ENCODE data around the gene SPTB. TPM values are rescaled to one million over a fixed set of nuclear protein-coding genes. Genes with fewer than 3 reads are reported as not detected.
A peak's percentile ranks its signal among the peaks of the same experiment; 100 is the strongest.

SPTB gene
- total RNA-seq: 0.04 and 0.10 TPM in 2 replicates

DNA sequence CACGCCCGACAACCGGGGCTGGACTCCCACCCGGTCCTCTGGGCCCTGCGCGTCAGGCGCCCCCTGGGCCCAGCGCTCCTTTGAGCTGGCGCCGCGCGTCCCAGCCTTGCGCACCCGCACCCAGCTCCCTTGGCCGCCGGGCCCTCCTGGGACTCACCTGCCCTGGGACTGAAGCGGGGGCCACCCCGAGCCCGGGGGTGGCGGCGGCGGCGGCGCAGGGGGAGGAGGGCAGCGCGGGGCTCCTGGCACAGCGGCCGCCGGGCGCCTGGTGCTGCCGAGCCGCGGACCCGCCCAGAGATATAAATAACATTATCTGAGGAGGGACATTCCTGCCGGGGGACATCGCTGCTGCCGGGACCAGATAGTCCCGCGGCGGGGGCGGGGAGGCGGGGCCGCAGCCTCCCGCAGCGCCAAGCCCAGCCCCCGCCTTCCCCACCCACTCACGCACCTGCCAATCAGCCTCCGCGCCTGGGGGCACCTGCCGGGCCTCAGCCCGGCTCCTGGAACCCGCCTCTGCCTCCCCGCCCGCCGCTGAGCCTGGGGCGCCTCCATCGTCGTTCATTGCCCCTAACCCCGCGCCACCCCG is at the start of gene SPTB:
Gene SPTB (minus strand): TSS at position 273 of the 586 bp plus-strand sequence. CDS start 56,813 bp downstream, outside the sequence.
- CTCF ChIA-PET: interaction anchor here (1.0 to 7.1 kb wide), 2 partner anchors 12 to 35 kb away, joined by 3 to 45 read pairs; partner anchors contain the start of gene CHURC1
- POLR2A ChIA-PET: interaction anchor here (0.6 to 2.3 kb wide), 2 partner anchors 35 to 533 kb away, joined by 7 to 8 read pairs; partner anchors contain the start of genes CHURC1 and FUT8
- Mint-ChIP-seq H3K36me3 (ENCODE audit: low read depth) (no peaks in the 10 kb centered on the region), H3K4me1 (peaks cover 8% of the 10 kb centered on the region), H3K4me3 (peak within 1 kb of the TSS; percentile 83), H3K9me3 (no peaks in the 10 kb centered on the region), H3K27me3 (peaks cover 40% of the 10 kb centered on the region), H3K27ac (no peak within 1 kb of the TSS)
- DNase-seq: peak; percentile 38
- intact Hi-C loops (cut with micrococcal nuclease): no loop called here
- ATAC-seq (ENCODE audit: low read depth): peak; percentile 80
- TF ChIP-seq, protein P1, sequence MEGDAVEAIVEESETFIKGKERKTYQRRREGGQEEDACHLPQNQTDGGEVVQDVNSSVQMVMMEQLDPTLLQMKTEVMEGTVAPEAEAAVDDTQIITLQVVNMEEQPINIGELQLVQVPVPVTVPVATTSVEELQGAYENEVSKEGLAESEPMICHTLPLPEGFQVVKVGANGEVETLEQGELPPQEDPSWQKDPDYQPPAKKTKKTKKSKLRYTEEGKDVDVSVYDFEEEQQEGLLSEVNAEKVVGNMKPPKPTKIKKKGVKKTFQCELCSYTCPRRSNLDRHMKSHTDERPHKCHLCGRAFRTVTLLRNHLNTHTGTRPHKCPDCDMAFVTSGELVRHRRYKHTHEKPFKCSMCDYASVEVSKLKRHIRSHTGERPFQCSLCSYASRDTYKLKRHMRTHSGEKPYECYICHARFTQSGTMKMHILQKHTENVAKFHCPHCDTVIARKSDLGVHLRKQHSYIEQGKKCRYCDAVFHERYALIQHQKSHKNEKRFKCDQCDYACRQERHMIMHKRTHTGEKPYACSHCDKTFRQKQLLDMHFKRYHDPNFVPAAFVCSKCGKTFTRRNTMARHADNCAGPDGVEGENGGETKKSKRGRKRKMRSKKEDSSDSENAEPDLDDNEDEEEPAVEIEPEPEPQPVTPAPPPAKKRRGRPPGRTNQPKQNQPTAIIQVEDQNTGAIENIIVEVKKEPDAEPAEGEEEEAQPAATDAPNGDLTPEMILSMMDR (IDR thresholded peaks at IDR 0.05): no peak

DNA sequence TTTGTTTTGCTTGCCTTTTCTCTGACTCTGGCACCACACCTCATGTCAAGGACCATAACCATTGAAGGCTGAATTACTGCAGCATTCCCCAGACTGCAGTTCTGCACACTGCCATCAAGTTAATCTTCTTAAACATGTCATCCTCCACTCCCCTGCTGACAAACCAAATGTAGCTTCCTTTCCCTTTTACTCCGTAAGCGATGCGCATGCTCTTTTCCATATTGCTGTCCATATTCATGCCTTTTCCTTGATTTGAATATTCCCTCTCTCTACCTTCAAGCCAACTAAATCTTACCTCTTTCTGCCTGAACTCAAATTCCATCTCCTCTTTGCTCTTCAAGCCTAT is 49.3 kb upstream of the SPTB start:
- peaks cover 14% of the 10 kb centered on the region for H3K4me1 Mint-ChIP-seq
- ChIA-PET CTCF (no interaction called here), POLR2A (no interaction called here)
- peaks cover 68% of the 10 kb centered on the region for H3K36me3 Mint-ChIP-seq (ENCODE audit: low read depth)
- H3K4me3 Mint-ChIP-seq: no peak overlapping the region
- TF ChIP-seq, protein P1 (IDR thresholded peaks at IDR 0.05): no peak
- H3K27ac Mint-ChIP-seq: no peak overlapping the region
- no peaks in the 10 kb centered on the region for H3K9me3 Mint-ChIP-seq
- ATAC-seq (ENCODE audit: low read depth): no peak
- intact Hi-C loops (cut with micrococcal nuclease): loop anchor here (2.0 kb wide), 1 partner anchor 14 kb away; the partner anchor contains the start of gene CHURC1
- DNase-seq: no peak
- no peaks in the 10 kb centered on the region for H3K27me3 Mint-ChIP-seq

- intact Hi-C loops (cut with micrococcal nuclease): loop anchor here (2.0 kb wide), 1 partner anchor 14 kb away; the partner anchor contains the start of gene CHURC1
- CTCF ChIA-PET: no interaction called here
- TF ChIP-seq, protein P1 (IDR thresholded peaks at IDR 0.05): no peak
- no peak overlapping the region for H3K4me3 Mint-ChIP-seq
- POLR2A ChIA-PET: interaction anchor here (1.0 kb wide), 1 partner anchor 14 kb away, joined by 4 read pairs; no protein-coding TSS in a partner anchor
- no peaks in the 10 kb centered on the region for H3K9me3 Mint-ChIP-seq
- H3K27me3 Mint-ChIP-seq: no peaks in the 10 kb centered on the region
- ATAC-seq (ENCODE audit: low read depth): no peak
- DNase-seq: no peak
- H3K27ac Mint-ChIP-seq: no peak overlapping the region
- H3K36me3 Mint-ChIP-seq (ENCODE audit: low read depth): peaks cover 67% of the 10 kb centered on the region
- H3K4me1 Mint-ChIP-seq: peaks cover 14% of the 10 kb centered on the region
These were observed 48.7 kb upstream of the SPTB start for GRCh38 chr14:64928239-64929013.

- Mint-ChIP-seq H3K4me3 (no peak overlapping the region), H3K36me3 (ENCODE audit: low read depth) (peaks cover 53% of the 10 kb centered on the region), H3K27me3 (no peaks in the 10 kb centered on the region), H3K9me3 (no peaks in the 10 kb centered on the region), H3K4me1 (peaks cover 14% of the 10 kb centered on the region), H3K27ac (no peak overlapping the region)
- DNase-seq: no peak
- CTCF ChIA-PET: no interaction called here
- POLR2A ChIA-PET: interaction anchor here (0.7 kb wide), 1 partner anchor 15 kb away, joined by 3 read pairs; no protein-coding TSS in a partner anchor
- ATAC-seq (ENCODE audit: low read depth): no peak
- intact Hi-C loops (cut with micrococcal nuclease): no loop called here
- TF ChIP-seq, protein P1 (IDR thresholded peaks at IDR 0.05): no peak
These were observed 47.3 kb upstream of the SPTB start for GRCh38 chr14:64927031-64927430.

GRCh38 chr14:64926398-64926995 is 46.8 kb upstream of the SPTB start:
- intact Hi-C loops (cut with micrococcal nuclease): no loop called here
- ChIA-PET POLR2A (interaction anchor here (2.8 kb wide), 1 partner anchor 12 kb away, joined by 16 read pairs; the partner anchor contains the start of gene CHURC1), CTCF (no interaction called here)
- Mint-ChIP-seq H3K4me1 (peaks cover 18% of the 10 kb centered on the region), H3K27me3 (no peaks in the 10 kb centered on the region), H3K9me3 (no peaks in the 10 kb centered on the region), H3K4me3 (no peak overlapping the region), H3K36me3 (ENCODE audit: low read depth) (peaks cover 54% of the 10 kb centered on the region), H3K27ac (no peak overlapping the region)
- TF ChIP-seq, protein P1 (IDR thresholded peaks at IDR 0.05): no peak
- no peak for ATAC-seq (ENCODE audit: low read depth)
- no peak for DNase-seq

All from activated B cell treated with CpG ODN at 0.5 μM for 24 hours (primary cell).